C4-2B (cell line): ENCODE results near the gene HOXA2.

Experiments used
- H3K27ac ChIP-seq: fragments of 450-650 bp; 2 replicates; pipeline ENCODE4 v1.5.1; 2017
- CTCF ChIP-seq: fragments of 450-650 bp; conservative IDR thresholded peaks from 2 replicates; pipeline ENCODE4 v1.5.1; 2017; ENCODE audit warnings: mild to moderate bottlenecking
- ZFX ChIP-seq: fragments of 450-650 bp; IDR thresholded peaks from 2 replicates; pipeline ENCODE4 v1.6.1; 2017

Gene HOXA2

DNA sequence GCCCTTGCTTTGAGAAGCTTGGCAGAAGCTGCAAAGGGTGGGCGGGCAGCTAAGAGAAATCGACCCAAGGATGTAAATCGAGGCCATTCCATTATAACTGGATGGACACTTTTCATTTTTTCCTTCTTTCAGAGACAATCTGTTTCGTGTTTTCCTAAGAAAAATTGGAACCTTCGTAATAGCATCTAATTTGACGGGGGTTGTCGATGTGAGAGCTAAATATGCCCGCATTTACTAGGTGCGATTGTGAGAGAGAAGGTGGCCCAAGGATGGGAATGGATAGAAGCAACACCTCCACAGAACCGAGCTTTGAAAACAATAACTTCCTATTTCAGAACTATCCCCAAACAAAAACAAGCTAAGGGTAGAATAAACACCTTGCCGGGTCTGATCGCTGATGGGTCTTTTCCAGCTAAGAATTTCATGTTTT is 28.9 kb upstream of the HOXA2 start:
- peak overlapping the region; percentile 75 for H3K27ac ChIP-seq
- TF ChIP-seq ZFX (no peak), CTCF (no peak)

DNA sequence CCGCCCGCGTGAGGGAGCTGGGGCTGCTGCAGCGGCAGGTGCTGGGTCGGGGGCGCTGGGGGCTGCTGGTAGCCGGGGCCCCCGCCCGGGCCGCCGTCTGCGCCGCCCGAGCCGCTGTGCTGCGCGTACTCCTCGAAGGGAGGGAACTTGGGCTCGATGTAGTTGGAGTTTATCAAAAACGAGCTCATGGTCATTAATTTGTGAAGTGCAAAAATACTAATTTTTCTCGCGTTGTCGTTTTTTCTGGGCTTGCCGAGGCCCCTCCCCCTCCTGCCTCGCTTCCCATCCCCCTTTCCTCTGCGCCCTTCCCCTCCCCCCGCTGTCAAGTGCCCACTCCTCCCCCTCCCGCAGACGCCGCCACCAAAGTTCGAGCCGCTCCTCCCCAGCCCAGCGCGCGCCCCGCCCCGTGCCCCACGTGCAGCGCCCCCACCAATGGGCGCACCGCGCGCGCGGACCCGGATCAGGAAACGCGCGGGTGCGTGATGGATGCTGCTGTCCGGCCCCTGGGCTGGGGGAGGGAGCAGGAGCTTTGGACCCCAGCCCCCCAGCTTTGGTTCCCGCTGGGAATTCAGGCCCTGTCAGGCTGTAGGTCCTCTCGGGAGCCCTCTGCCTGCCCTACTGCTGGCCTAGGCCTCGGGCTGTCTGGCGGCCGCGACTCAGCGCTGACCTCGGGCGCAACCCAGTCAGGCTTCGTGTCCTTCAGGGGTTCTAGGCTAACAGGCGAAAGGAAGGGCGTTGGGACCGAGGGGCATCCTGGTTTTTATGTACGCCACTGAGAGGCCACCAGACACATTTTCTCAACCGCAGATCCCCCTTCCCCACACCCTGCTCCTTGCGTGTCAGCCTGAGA is 28.3 kb upstream of the HOXA2 start, which contains the start of gene HOXA4:
Gene HOXA4 (minus strand): TSS at position 218 of the 850 bp plus-strand sequence. CDS start 24 bp downstream, at position 194.
- H3K27ac ChIP-seq = peak within 1 kb of the TSS; percentile 75
- TF ChIP-seq ZFX (peak; percentile 27; the same call in 1 of the 2 replicates), CTCF (no peak)

GRCh38 chr7:27129729-27130539 is 27.5 kb upstream of the HOXA2 start:
- TF ChIP-seq ZFX (peak; percentile 58), CTCF (peak; percentile 45)
- peak overlapping the region; percentile 75 for H3K27ac ChIP-seq

GRCh38 chr7:27128776-27129728 is 26.6 kb upstream of the HOXA2 start:
- TF ChIP-seq CTCF (no peak), ZFX (no peak)
- no peak overlapping the region for H3K27ac ChIP-seq

- H3K27ac ChIP-seq = no peak overlapping the region
- no peak for TF ChIP-seq ZFX
- TF ChIP-seq CTCF = no peak
These were observed 25.6 kb upstream of the HOXA2 start for GRCh38 chr7:27128034-27128433.

DNA sequence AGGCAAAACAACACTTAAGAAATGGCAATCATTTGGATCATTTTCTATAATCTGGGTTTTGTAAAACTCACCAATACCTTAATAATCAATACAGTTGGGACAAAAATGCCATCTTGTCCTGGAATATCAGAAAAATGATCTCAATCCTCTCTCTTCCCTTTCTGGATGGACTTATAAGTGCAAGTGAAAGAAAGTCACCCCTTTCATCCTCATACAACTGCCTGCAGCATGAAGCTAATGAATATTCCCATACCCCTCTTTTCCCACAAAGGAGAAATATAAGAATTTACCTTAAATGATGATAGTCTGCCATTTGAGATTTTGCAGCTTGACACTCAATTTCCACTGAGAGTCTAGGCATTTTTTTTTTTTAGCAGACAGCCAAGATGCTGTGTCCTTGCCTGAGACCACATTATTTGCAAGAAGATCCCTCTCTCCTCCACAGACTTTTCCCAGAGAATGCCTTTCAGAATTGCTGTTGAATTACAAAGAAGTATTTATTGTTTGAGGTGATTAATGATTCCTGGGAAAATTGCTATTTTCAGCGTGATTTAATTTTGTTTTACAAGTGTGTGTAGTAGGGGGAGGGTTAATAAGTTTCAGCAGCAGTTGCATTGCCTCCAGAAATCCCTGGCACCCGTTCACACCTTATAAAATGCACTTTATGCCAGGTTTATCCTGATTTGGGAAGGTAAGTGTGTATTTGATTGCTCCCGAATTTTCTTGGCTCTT is 24.3 kb upstream of the HOXA2 start:
- no peak for TF ChIP-seq CTCF
- TF ChIP-seq ZFX = no peak
- H3K27ac ChIP-seq = no peak overlapping the region
